ENCODE measurements around the gene TAF3.
"Not testable (repeated sequence)": the region's sequence is repeated elsewhere in the genome, so short reads cannot be mapped to it uniquely, and the experiment has no call there.

TAF3 gene, protein sequence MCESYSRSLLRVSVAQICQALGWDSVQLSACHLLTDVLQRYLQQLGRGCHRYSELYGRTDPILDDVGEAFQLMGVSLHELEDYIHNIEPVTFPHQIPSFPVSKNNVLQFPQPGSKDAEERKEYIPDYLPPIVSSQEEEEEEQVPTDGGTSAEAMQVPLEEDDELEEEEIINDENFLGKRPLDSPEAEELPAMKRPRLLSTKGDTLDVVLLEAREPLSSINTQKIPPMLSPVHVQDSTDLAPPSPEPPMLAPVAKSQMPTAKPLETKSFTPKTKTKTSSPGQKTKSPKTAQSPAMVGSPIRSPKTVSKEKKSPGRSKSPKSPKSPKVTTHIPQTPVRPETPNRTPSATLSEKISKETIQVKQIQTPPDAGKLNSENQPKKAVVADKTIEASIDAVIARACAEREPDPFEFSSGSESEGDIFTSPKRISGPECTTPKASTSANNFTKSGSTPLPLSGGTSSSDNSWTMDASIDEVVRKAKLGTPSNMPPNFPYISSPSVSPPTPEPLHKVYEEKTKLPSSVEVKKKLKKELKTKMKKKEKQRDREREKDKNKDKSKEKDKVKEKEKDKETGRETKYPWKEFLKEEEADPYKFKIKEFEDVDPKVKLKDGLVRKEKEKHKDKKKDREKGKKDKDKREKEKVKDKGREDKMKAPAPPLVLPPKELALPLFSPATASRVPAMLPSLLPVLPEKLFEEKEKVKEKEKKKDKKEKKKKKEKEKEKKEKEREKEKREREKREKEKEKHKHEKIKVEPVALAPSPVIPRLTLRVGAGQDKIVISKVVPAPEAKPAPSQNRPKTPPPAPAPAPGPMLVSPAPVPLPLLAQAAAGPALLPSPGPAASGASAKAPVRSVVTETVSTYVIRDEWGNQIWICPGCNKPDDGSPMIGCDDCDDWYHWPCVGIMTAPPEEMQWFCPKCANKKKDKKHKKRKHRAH

GRCh38 chr10:7818295-7819120 lies at the start of gene TAF3:
Gene TAF3 (plus strand): TSS chr10:7818505. CDS start chr10:7818710, 205 bp downstream.
- peak; percentile 85 to 88 for DNase-seq (ENCODE audit: low read depth in 1 of 2, low spot score in 1 of 2)

DNA sequence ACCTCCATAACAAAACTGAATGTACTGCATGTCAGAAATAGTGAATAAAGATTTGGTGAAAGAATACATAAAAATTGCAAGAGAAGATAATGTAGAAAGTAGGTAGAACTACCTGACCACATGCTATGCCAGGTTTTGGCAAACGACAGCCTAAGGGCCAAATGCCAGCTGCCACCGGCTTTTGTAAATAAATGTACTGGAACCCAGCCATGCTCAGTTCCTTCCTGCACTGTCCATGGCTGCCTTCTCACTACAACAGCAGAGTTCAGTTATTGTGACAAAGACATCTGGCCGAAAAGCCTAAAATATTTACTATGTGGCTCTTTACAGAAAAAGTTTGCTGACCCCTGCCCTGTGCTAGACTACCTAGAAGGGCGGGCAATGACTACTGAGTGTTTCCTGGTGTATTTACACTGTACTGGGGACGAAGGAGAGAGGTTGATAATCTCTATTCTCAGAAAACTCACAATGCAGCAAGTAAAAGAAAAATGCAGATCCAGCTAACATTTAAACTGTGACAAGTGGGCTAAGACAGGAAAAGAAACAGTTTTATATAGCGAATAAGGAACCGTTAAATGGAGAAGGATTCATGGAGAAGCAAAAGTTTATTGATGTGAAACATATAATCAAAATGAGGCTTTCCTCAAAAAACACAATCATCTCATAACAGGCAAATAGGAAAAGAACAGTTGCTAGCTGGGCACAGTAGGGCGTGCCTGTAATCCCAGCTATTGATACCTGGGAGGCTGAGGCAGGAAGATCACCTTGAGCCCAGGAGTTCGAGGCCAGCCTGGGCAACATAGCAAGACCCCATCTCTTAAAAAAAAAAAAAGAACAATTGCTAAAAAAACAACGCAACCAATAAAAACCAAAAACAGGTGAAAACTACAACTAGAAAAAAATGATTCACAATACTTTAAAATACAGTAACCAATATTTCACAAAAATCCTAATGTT lies 44.2 kb upstream of the TAF3 start:
- DNase-seq (ENCODE audit: low read depth in 1 of 2, low spot score in 1 of 2): no peak

- no peak for DNase-seq (ENCODE audit: low read depth in 1 of 2, low spot score in 1 of 2)
Observed at GRCh38 chr10:7776777-7777176, 41.5 kb upstream of the TAF3 start.

- not testable (repeated sequence) for DNase-seq (ENCODE audit: low read depth in 1 of 2, low spot score in 1 of 2)
Observed at GRCh38 chr10:7782194-7782593, 36.1 kb upstream of the TAF3 start.

DNA sequence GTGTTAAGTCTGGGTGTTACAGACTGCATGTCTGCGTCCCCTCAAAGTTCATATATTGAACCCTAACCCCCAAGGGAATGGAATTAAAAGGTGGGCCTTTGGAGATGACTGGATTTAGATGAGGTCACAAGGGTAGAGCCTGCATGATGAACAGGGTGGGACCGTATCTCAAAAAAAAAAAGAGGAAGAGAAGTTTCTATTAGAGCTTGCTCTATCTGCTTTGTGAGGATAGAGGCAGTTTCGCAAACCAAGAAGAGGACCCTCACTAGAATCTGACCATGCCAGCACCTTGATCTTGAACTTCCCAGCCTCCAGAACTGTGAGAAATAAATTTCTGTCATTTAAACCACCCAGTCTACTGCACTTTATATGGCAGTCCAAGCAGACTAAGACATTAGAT lies 31.9 kb upstream of the TAF3 start:
- DNase-seq (ENCODE audit: low read depth in 1 of 2, low spot score in 1 of 2): no peak

DNA sequence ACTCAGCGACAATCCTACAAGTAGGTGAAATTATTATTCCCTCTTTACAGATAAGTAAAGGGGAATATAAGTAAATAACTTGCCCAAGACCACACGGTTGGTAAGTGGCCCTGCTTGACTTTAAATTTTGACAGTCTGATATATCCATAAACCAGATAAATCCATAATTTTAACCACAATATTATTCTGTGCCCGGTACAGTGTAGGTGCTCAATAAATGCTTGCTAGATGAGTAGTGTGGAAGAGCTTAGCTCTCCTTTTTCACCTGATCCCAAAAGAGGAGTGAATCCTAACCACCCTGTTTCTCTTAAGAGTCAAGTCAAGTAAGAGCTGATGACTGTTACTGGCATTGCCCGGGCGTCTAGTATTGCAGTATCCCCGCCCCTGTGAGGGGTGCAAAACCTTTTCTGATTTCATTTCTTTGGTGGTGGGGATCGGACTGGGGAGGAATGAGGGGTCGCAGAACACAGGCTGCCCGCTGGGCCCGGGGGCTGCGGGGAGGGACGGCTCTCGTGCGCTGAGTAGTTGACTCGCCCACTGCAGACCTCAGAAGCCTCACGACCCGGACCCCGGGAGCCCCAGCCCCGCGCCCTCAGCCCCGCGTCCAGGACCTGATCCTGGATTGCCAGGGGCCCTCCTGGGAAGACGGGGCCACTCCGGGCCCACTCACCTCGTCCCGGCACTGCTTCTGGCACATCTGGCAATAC lies 31.0 kb upstream of the TAF3 start:
- no peak for DNase-seq (ENCODE audit: low read depth in 1 of 2, low spot score in 1 of 2)

DNA sequence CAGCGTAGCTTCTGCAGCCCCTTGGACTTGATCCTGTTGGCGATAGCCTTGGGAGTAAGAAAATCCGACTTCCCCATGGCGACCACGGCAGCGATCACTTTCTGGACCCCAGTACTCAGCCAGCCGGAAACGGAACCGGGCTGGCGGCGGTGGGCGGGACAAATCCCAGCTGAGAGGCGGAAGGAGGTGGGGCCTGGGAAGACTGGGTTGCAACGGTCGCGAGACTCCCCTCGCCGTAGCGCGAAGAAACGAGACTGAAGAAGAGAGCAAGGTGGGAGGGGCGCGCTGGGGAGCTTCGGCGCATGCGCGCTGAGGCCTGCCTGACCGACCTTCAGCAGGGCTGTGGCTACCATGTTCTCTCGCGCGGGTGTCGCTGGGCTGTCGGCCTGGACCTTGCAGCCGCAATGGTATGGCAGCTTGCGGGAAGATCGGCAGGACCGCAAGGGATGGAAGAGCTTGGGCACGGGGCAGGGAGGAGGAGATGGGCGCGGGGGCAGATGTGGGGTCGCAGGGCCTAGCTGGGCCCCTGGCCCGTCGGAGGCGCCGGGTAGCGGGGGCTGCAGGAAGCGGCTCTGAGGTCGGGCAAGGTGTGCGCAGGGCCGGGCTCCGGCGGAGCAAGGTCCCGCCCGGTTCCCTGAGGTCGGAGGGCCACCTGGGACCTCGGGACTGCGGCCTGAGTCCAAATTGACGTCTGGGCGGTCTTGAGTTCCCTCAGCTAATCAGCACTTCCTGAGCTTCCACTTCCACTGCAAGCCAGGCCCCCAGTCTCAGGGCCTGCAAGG lies 30.3 kb upstream of the TAF3 start, which contains the start of the genes ATP5F1C and KIN:
ATP5F1C (plus strand) TSS at position 321 of the 782 bp plus-strand sequence; CDS start at position 352, 31 bp downstream.
KIN (minus strand) TSS at position 137 of the 782 bp plus-strand sequence; CDS start at position 77, 60 bp downstream.
- peak; percentile 94 to 96 for DNase-seq (ENCODE audit: low read depth in 1 of 2, low spot score in 1 of 2)

- DNase-seq (ENCODE audit: low read depth in 1 of 2, low spot score in 1 of 2): no peak
Observed at GRCh38 chr10:7788639-7789286, 29.5 kb upstream of the TAF3 start.

- no peak for DNase-seq (ENCODE audit: low read depth in 1 of 2, low spot score in 1 of 2)
Observed at GRCh38 chr10:7789390-7789789, 28.9 kb upstream of the TAF3 start.

DNA sequence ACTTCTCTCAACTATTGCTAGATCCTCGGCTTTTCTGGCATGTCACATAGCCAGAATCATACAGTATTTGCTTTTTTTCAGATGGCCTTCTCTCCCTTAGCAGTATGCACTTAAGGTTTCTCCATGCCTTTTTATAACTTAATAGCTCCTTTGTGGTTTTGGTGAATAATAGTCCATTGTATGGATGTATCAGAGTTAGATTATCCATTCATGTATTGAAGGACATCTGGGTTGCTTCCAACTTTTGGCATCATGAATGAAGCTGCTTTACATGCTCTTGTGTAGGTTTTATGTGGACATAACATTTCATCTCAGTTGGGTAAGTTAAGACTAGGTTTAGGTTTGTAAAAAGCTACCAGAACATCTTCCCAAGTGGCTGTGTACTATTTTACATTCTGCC lies 25.8 kb upstream of the TAF3 start:
- DNase-seq (ENCODE audit: low read depth in 1 of 2, low spot score in 1 of 2): no peak

GRCh38 chr10:7794251-7795026 lies 23.9 kb upstream of the TAF3 start:
- DNase-seq (ENCODE audit: low read depth in 1 of 2, low spot score in 1 of 2): no peak

GRCh38 chr10:7795605-7796004 lies 22.7 kb upstream of the TAF3 start:
- DNase-seq (ENCODE audit: low read depth in 1 of 2, low spot score in 1 of 2): no peak

DNA sequence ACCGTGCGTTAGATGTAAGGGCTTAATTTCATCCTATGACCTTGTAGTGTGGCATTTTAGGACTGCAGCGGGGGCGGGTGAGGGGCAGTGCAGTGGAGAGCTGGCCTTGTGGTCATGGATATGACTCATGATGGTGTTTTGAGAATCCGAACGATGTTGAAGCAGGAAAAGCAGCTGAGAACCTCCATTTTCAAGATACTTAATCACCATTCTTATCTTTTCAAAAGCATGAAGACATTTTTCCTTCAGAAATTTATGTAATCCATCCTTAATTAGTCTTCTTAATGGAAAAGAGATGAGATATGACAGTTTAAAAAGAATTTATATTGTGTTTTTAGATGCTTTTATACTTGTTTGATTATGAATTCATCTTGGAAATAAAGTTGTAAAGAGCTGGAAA lies 20.7 kb upstream of the TAF3 start:
- no peak for DNase-seq (ENCODE audit: low read depth in 1 of 2, low spot score in 1 of 2)

GRCh38 chr10:7802606-7803005 lies 15.7 kb upstream of the TAF3 start:
- no peak for DNase-seq (ENCODE audit: low read depth in 1 of 2, low spot score in 1 of 2)

GRCh38 chr10:7804216-7804615 lies 14.1 kb upstream of the TAF3 start:
- no peak for DNase-seq (ENCODE audit: low read depth in 1 of 2, low spot score in 1 of 2)

- no peak for DNase-seq (ENCODE audit: low read depth in 1 of 2, low spot score in 1 of 2)
Observed at GRCh38 chr10:7804741-7805140, 13.6 kb upstream of the TAF3 start.

GRCh38 chr10:7808686-7809267 lies 9.5 kb upstream of the TAF3 start:
- DNase-seq (ENCODE audit: low read depth in 1 of 2, low spot score in 1 of 2): no peak
